Aorta (tissue), 5 donors: ENCODE measurements around the gene HES3. TPM values are rescaled to one million over a fixed set of nuclear protein-coding genes. Genes with fewer than 3 reads are reported as not detected.

Experiments
- ATAC-seq: fragments of 200-7000 bp; cut with Tn5 transposase; one replicate; pipeline ENCODE4 v1.9.1; 2022; ENCODE audit warnings: moderate library complexity; ENCODE audit not compliant: low FRiP score
- DNase-seq, 2 donors: peaks; one replicate each; pipeline ENCODE4 v3.0.0-alpha.2; 2020
- H3K27ac ChIP-seq, 2 donors: one replicate each; pipeline ENCODE4 v1.5.1; 2013; ENCODE audit warnings: low read length in 2 of 2, mild to moderate bottlenecking in 2 of 2, moderate library complexity in 2 of 2, control low read depth in 1 of 2, inconsistent platforms in 1 of 2, low read depth in 1 of 2
- H3K27me3 ChIP-seq, 2 donors: one replicate each; pipeline ENCODE4 v1.6.1; 2013; ENCODE audit warnings: control low read depth in 1 of 2, low read length in 1 of 2, mild to moderate bottlenecking in 1 of 2, moderate library complexity in 1 of 2; ENCODE audit not compliant: insufficient read depth in 2 of 2, control insufficient read depth in 1 of 2
- H3K36me3 ChIP-seq, 2 donors: one replicate each; pipeline ENCODE4 v1.6.1; 2013; ENCODE audit warnings: control low read depth in 1 of 2, low read length in 1 of 2, mild to moderate bottlenecking in 1 of 2; ENCODE audit not compliant: insufficient read depth in 2 of 2, control insufficient read depth in 1 of 2
- H3K4me1 ChIP-seq, 2 donors: one replicate each; pipeline ENCODE4 v1.6.1; 2013; ENCODE audit warnings: low read length in 2 of 2, control low read depth in 1 of 2, mild to moderate bottlenecking in 1 of 2, moderate library complexity in 1 of 2; ENCODE audit not compliant: insufficient read depth in 2 of 2, control insufficient read depth in 1 of 2
- H3K4me3 ChIP-seq, 2 donors: one replicate each; pipeline ENCODE4 v1.5.1; 2013; ENCODE audit warnings: low read length in 2 of 2, control low read depth in 1 of 2, mild to moderate bottlenecking in 1 of 2
- H3K9me3 ChIP-seq: one replicate; pipeline ENCODE4 v1.6.1; 2013; ENCODE audit warnings: mild to moderate bottlenecking, low read length; ENCODE audit not compliant: control insufficient read depth
- WGBS, 2 donors: extraction: QIAGEN DNeasy Blood & Tissue Kit; methylation state at CpG; one replicate each; pipeline ENCODE4 v1.1.7; 2013; 5-methylcytosine and 5-hydroxymethylcytosine counted together
- intact Hi-C, 2 donors: fragments of 100-400 bp; cut with DNase I; formaldehyde crosslinking; loops; one replicate each; pipeline versions ENCODE4 v1.14.2 to v1.15.0; 2022
- polyA plus RNA-seq, 2 donors: library from polyadenylated mRNA; stranded (reverse); fragments of 200-250 nt; gene quantifications; one replicate each; pipeline ENCODE4 v1.2.3, GENCODE V29; 2013
- total RNA-seq, 2 donors: library from RNA; stranded (reverse); fragmentation: NEBNext Ultra II Directional; extraction: Animal tissue kit (Norgen Biotek cat#: 25700); gene quantifications; one replicate each; pipeline ENCODE4 v1.2.1, GENCODE V29; 2021
- donor health status: healthy with polysubstance abuse.
- donor health status: Bipolar disorder and iron deficiency.
- donor health status: DM: no; HTN: no; CAD: no.
- donor health status: DM: no; HTN: no; CAD: no.
- donor health status: DM: yes; HTN: yes; CAD: no.

HES3 gene
- total and polyA plus RNA-seq, 4 donors, result not detected

- Histone ChIP-seq H3K9me3 (no peaks in the 10 kb centered on the region), H3K27me3 (no peaks in the 10 kb centered on the region), H3K4me3 (no peak overlapping the region), H3K36me3 (no peaks in the 10 kb centered on the region), H3K4me1 (no peaks in the 10 kb centered on the region), H3K27ac (no peak overlapping the region)
- intact Hi-C loops, result no loop called here
- DNase-seq, result no peak
- WGBS, 2 donors, result 94% methylated on average over 12 of the region's 12 CpGs
- no peak for ATAC-seq
Measured at GRCh38 chr1:6271554-6271953, 27.6 kb downstream of the HES3 start.

GRCh38 chr1:6272452-6272851 is 28.5 kb downstream of the HES3 start:
- no peak overlapping the region for H3K4me3 ChIP-seq
- DNase-seq, result no peak
- no peaks in the 10 kb centered on the region for H3K27me3 ChIP-seq
- no peaks in the 10 kb centered on the region for H3K9me3 ChIP-seq
- intact Hi-C loops, result no loop called here
- no peaks in the 10 kb centered on the region for H3K36me3 ChIP-seq
- H3K27ac ChIP-seq, result no peak overlapping the region
- WGBS, 2 donors, result 89 to 92% methylated on average over 9 of the region's 9 CpGs
- no peak for ATAC-seq
- no peaks in the 10 kb centered on the region for H3K4me1 ChIP-seq

DNA sequence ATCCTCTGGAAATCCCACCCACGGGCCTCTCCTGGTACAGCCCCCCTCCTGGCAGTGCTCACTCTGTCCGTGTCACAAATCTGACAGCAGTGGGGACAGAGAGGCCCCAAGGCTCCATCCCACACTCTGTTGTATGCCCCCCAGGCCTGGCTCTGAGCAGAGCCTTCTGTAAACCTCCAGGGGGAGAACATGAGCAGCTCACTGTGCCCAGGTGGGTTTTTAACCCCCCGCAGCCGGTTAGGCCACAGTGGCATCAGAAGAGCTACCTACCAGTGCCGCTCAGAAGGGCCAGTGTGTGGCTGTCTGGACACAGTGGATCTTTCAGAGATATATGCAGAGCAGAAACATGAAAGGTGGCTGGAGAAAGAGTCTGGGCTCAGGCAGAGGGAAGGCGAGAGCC is 28.9 kb downstream of the HES3 start:
- ATAC-seq, result no peak
- 90 to 92% methylated on average over 6 of the region's 6 CpGs for WGBS, 2 donors

GRCh38 chr1:6273380-6273891 is 29.5 kb downstream of the HES3 start:
- 91 to 94% methylated on average over 19 of the region's 19 CpGs for WGBS, 2 donors

More for the DNA sequence above, 28.9 kb downstream of the HES3 start:
- H3K27me3 ChIP-seq, result no peaks in the 10 kb centered on the region
- H3K9me3 ChIP-seq, result no peaks in the 10 kb centered on the region
- H3K4me1 ChIP-seq, result no peaks in the 10 kb centered on the region
- no peak for DNase-seq
- H3K4me3 ChIP-seq, result no peak overlapping the region
- intact Hi-C loops, result no loop called here
- no peak overlapping the region for H3K27ac ChIP-seq
- no peaks in the 10 kb centered on the region for H3K36me3 ChIP-seq

DNA sequence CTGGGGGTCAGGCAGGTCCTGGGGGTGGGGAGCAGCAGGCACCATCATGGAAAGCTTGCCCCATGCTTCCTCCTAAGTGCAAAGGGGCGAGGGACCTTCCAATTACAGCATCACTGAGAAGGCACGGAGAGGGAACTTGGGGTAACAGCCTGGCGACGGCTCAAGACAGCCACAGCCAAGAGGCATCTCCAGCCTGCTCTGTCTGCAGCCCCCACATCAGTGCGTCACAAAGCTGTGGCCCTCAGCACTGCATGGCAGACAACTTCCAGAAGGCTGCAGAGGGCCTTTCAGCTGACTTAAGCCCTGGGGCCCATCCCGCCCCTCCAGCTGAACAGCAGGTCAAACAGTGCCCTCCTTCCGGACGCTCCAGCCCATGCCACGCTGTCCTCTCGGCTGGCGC is 30.1 kb downstream of the HES3 start:
- no peaks in the 10 kb centered on the region for H3K27me3 ChIP-seq
- H3K4me3 ChIP-seq, result no peak overlapping the region
- ATAC-seq (no peak), DNase-seq (no peak)
- H3K27ac ChIP-seq, result no peak overlapping the region
- H3K4me1 ChIP-seq, result no peaks in the 10 kb centered on the region
- 96 to 97% methylated on average over 11 of the region's 11 CpGs for WGBS, 2 donors
- intact Hi-C loops, result no loop called here
- H3K36me3 ChIP-seq, result no peaks in the 10 kb centered on the region
- H3K9me3 ChIP-seq, result no peaks in the 10 kb centered on the region

More at GRCh38 chr1:6273380-6273891, 29.5 kb downstream of the HES3 start:
- no peak overlapping the region for H3K4me3 ChIP-seq
- H3K9me3 ChIP-seq, result no peaks in the 10 kb centered on the region
- no peaks in the 10 kb centered on the region for H3K4me1 ChIP-seq
- DNase-seq (no peak), ATAC-seq (no peak)
- H3K36me3 ChIP-seq, result no peaks in the 10 kb centered on the region
- no peak overlapping the region for H3K27ac ChIP-seq
- intact Hi-C loops, result no loop called here
- H3K27me3 ChIP-seq, result no peaks in the 10 kb centered on the region

GRCh38 chr1:6274622-6275139 is 30.7 kb downstream of the HES3 start:
- DNase-seq (no peak), ATAC-seq (no peak)
- H3K27me3 ChIP-seq, result no peaks in the 10 kb centered on the region
- no peaks in the 10 kb centered on the region for H3K4me1 ChIP-seq
- no peaks in the 10 kb centered on the region for H3K36me3 ChIP-seq
- H3K9me3 ChIP-seq, result no peaks in the 10 kb centered on the region
- no peak overlapping the region for H3K4me3 ChIP-seq
- H3K27ac ChIP-seq, result no peak overlapping the region
- intact Hi-C loops, result no loop called here
- WGBS, 2 donors, result 97 to 99% methylated on average over 16 of the region's 16 CpGs

DNA sequence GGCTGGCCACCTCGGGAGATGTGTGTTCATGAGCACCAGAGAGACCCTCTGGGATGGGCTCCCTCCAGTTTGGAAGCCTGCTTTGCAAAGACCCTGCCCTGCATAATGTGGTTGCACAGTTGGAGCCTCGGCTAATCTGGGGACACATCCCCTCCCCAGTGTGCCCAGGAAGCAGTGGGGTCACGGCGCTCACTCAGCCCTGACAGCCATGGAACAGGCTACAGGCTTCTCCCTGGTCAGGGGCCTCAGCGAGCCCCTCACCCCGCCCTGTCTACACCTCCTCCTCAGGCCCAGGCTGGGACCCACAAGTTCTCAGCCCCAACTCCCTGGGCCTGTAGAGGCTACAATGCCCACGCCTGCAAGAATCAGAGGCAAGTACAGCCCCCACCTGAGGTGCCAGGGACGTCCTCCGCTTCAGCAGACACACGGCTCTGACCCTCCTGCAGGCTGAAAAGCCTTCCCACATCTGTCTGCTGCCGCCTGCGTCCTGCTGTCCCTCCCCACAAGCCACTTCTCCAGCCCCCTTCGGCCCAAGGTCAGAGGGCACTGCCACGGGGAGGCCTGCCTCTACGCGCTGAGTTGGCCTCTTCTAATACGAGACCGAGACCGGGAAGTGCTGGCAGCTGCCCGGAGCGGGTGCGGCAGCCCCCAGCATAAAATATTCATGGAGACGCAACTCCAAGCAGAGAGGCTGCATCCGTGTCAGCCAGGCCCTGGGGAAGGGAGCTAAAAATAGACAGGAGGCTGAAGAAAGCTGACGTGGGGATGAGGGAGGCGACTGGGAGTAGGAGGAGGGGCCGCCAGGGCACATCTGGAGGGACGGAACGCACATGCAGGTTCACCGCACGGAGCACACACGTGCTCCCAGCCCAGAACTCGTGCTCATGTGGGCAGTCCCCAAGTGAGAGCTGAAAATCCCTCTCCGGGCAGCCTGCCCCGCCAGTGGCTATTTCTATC is 32.1 kb downstream of the HES3 start:
- H3K36me3 ChIP-seq, result no peaks in the 10 kb centered on the region
- intact Hi-C loops, result no loop called here
- no peaks in the 10 kb centered on the region for H3K27me3 ChIP-seq
- WGBS, 2 donors, result 26 to 30% methylated on average over 35 of the region's 35 CpGs
- DNase-seq (peak in 1 of 2 donors; percentile 74), ATAC-seq (peak; percentile 40)
- no peaks in the 10 kb centered on the region for H3K4me1 ChIP-seq
- no peak overlapping the region for H3K27ac ChIP-seq
- H3K4me3 ChIP-seq, result no peak overlapping the region
- H3K9me3 ChIP-seq, result no peaks in the 10 kb centered on the region

- H3K36me3 ChIP-seq, result no peaks in the 10 kb centered on the region
- WGBS, 2 donors, result 93 to 95% methylated on average over 20 of the region's 20 CpGs
- no peaks in the 10 kb centered on the region for H3K4me1 ChIP-seq
- ATAC-seq (no peak), DNase-seq (no peak)
- no peak overlapping the region for H3K27ac ChIP-seq
- intact Hi-C loops, result no loop called here
- no peak overlapping the region for H3K4me3 ChIP-seq
- H3K27me3 ChIP-seq, result no peaks in the 10 kb centered on the region
- no peaks in the 10 kb centered on the region for H3K9me3 ChIP-seq
Measured at GRCh38 chr1:6276811-6277555, 33.0 kb downstream of the HES3 start.
